Parathyroid adenoma (tissue), 2 donors: ENCODE data around the gene TMEM52.

Experiments used
- H2AFZ ChIP-seq: fragments of 300-600 bp; sonication (generic); one replicate; pipeline ENCODE4 v1.7.0; 2017; ENCODE audit warnings: antibody characterized with exemption, mild to moderate bottlenecking
- H3K27ac ChIP-seq: fragments of 300-600 bp; sonication (generic); one replicate; pipeline ENCODE4 v1.7.0; 2017
- H3K27me3 ChIP-seq: fragments of 300-600 bp; sonication (generic); one replicate; pipeline ENCODE4 v1.7.0; 2017; ENCODE audit warnings: low read length; ENCODE audit not compliant: control insufficient read depth, insufficient read depth
- H3K36me3 ChIP-seq: fragments of 300-600 bp; sonication (generic); one replicate; pipeline ENCODE4 v1.7.0; 2017; ENCODE audit warnings: low read length; ENCODE audit not compliant: control insufficient read depth, insufficient read depth
- H3K4me1 ChIP-seq: fragments of 300-600 bp; sonication (generic); one replicate; pipeline ENCODE4 v1.7.0; 2017; ENCODE audit warnings: control low read depth
- H3K4me2 ChIP-seq: fragments of 300-600 bp; sonication (generic); one replicate; pipeline ENCODE4 v1.7.0; 2017; ENCODE audit warnings: low read length
- H3K4me3 ChIP-seq: fragments of 300-600 bp; sonication (generic); one replicate; pipeline ENCODE4 v1.7.0; 2017; ENCODE audit warnings: low read depth, low read length
- H3K79me2 ChIP-seq: fragments of 300-600 bp; sonication (generic); one replicate; pipeline ENCODE4 v1.7.0; 2017; ENCODE audit warnings: control low read depth
- H3K9ac ChIP-seq: fragments of 300-600 bp; sonication (generic); one replicate; pipeline ENCODE4 v1.7.0; 2017; ENCODE audit warnings: mild to moderate bottlenecking
- H3K9me3 ChIP-seq: fragments of 300-600 bp; sonication (generic); one replicate; pipeline ENCODE4 v1.7.0; 2017; ENCODE audit warnings: low read length; ENCODE audit not compliant: control insufficient read depth
- CTCF ChIP-seq: fragments of 300-600 bp; sonication (generic); IDR thresholded peaks from one replicate; pipeline ENCODE4 v1.7.0; 2017; ENCODE audit warnings: antibody characterized with exemption, mild to moderate bottlenecking
- donor health status: primary hyperparathyroidism.

Gene TMEM52

DNA sequence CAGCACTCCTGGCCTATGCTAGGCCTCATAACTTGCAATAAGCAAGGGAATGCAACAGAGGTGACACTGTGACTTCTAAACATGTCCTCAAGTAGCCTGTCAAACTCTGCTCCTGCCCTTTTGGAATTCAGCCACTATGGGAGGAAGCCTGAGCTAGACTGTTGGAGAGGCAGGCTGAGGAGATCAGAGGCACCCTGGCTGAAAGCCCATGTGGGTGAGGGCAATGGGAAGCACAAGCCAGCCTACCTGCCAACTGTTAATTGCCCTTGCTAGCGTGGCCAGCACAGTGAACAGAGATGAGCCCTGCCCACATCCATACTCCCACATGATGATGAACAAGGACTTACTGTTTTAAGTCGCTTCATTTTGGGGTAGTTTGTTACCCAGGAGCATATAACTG, 45.9 kb downstream of the TMEM52 start:
- no peak overlapping the region for H3K4me3 ChIP-seq
- H3K27ac ChIP-seq = no peak overlapping the region
- no peak overlapping the region for H3K4me2 ChIP-seq
- no peaks in the 10 kb centered on the region for H3K9me3 ChIP-seq
- H3K36me3 ChIP-seq = no peaks in the 10 kb centered on the region
- no peak overlapping the region for H3K9ac ChIP-seq
- H3K27me3 ChIP-seq = no peaks in the 10 kb centered on the region
- no peak overlapping the region for H2AFZ ChIP-seq
- H3K79me2 ChIP-seq = peaks cover 71% of the 10 kb centered on the region
- peaks cover 10% of the 10 kb centered on the region for H3K4me1 ChIP-seq
- no peak for TF ChIP-seq CTCF

DNA sequence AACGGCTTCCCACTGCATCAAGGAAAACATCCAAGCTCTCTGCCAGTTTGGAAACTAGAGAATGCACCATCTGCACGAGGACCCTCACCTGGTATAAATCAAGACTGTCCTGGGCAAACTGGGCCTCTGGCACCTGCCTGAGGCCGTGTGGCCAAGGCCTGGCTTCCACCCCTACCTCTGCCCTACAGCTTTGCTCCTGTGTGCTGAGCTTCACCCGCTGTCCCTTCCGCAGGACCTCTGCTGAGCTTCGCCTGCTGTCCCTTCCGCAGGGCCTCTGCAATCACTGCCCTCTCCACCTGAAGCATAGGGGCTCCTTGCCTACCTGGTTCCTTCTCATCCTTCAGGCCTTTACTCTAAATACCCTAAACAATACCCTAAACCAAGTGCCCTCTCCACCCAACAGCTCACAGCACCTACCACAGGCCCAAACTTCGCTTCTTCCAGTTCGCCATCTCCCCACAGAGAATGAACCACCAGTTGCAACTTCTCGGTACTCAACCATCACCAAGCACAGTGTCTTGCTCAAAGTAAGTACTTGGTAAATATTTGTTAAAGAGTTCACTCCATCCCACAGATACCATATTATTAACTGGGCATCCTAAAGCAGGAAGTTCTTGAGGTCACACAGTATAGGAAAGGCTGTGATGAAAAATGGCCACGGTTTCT, 46.6 kb downstream of the TMEM52 start:
- TF ChIP-seq CTCF = no peak
- Histone ChIP-seq H3K79me2 (peaks cover 68% of the 10 kb centered on the region), H3K27me3 (no peaks in the 10 kb centered on the region), H3K9me3 (no peaks in the 10 kb centered on the region), H3K4me2 (no peak overlapping the region), H3K4me1 (peaks cover 10% of the 10 kb centered on the region), H3K4me3 (no peak overlapping the region), H3K36me3 (no peaks in the 10 kb centered on the region), H3K9ac (no peak overlapping the region), H2AFZ (no peak overlapping the region), H3K27ac (no peak overlapping the region)

- Histone ChIP-seq H3K27ac (no peak overlapping the region), H3K4me1 (peaks cover 10% of the 10 kb centered on the region), H3K9ac (no peak overlapping the region), H3K36me3 (no peaks in the 10 kb centered on the region), H3K4me2 (no peak overlapping the region), H3K9me3 (no peaks in the 10 kb centered on the region), H3K27me3 (no peaks in the 10 kb centered on the region), H3K79me2 (peaks cover 56% of the 10 kb centered on the region), H2AFZ (no peak overlapping the region), H3K4me3 (no peak overlapping the region)
- TF ChIP-seq CTCF = no peak
These were observed 49.6 kb downstream of the TMEM52 start for GRCh38 chr1:1869469-1869868.
